Testis (tissue), 3 donors: Measurements from ENCODE around the gene LARGE1. TPM values are rescaled to one million over a fixed set of nuclear protein-coding genes. Genes with fewer than 3 reads are reported as not detected.

Experiments used
- DNase-seq: peaks from one replicate; pipeline ENCODE4 v3.0.0-alpha.2; 2019
- H3K27ac ChIP-seq, 2 donors: fragments of 200-600 bp; sonication (generic); one replicate each; pipeline ENCODE4 v1.5.1; 2019
- H3K27me3 ChIP-seq: fragments of 200-600 bp; sonication (generic); one replicate; pipeline ENCODE4 v1.5.1; 2019
- H3K36me3 ChIP-seq: fragments of 200-600 bp; sonication (generic); one replicate; pipeline ENCODE4 v1.5.1; 2017; ENCODE audit warnings: low read depth; ENCODE audit errors: missing control alignments
- H3K4me1 ChIP-seq: fragments of 200-600 bp; sonication (generic); one replicate; pipeline ENCODE4 v1.5.1; 2019
- H3K4me3 ChIP-seq, 2 donors: fragments of 200-600 bp; sonication (generic); one replicate each; pipeline ENCODE4 v1.5.1; 2017 to 2019
- H3K9me3 ChIP-seq: fragments of 200-600 bp; sonication (generic); one replicate; pipeline ENCODE4 v1.5.1; 2017
- CTCF ChIP-seq, 3 experiments: fragments of 450-650 bp in 2 of 3; fragments of 200-600 bp in 1 of 3; sonication (generic) in 1 of 3; IDR thresholded peaks; one replicate each; pipeline ENCODE4 v1.5.1; 2016 to 2019; ENCODE audit warnings: antibody characterized with exemption in 3 of 3, mild to moderate bottlenecking in 2 of 3, moderate library complexity in 1 of 3
- POLR2A ChIP-seq: fragments of 450-650 bp; IDR thresholded peaks from one replicate; pipeline ENCODE4 v1.6.1; 2017; ENCODE audit warnings: antibody characterized with exemption, mild to moderate bottlenecking, moderate library complexity
- whole genome bisulfite sequencing, 2 donors: methylation state at CpG; one replicate each; pipeline ENCODE4 v1.1.5; 2018; 5-methylcytosine and 5-hydroxymethylcytosine counted together
- intact Hi-C: fragments of 100-400 bp; cut with DNase I; formaldehyde crosslinking; loops from one replicate; pipeline ENCODE4 v1.15.1; 2023; ENCODE audit warnings: low total_unique reads
- polyA plus RNA-seq: library from polyadenylated mRNA; stranded (reverse); fragments of 350-450 nt; fragmentation: Illumina TruSeq; extraction: RNeasy Lipid Tissue Mini Kit (QIAGEN cat#74804); gene quantifications from one replicate; pipeline ENCODE4 v1.2.3, GENCODE V29; 2014; ENCODE audit warnings: low read depth, low replicate concordance; ENCODE audit not compliant: insufficient read depth
- total RNA-seq, 2 donors: library from RNA; depleted of rRNA; stranded (reverse); fragments of >200 nt; gene quantifications; one replicate each; pipeline ENCODE4 v1.2.3, GENCODE V29; 2016

Gene LARGE1
- total and polyA plus RNA-seq, 3 donors from 2014 or later = 19.5 to 27.3 (median 21.8) TPM

- TF ChIP-seq POLR2A = no peak
- TF ChIP-seq CTCF (IDR thresholded peaks at IDR 0.05) = no peak
- Histone ChIP-seq H3K27ac (no peak overlapping the region), H3K9me3 (no peaks in the 10 kb centered on the region), H3K4me3 (no peak overlapping the region), H3K36me3 (no peaks in the 10 kb centered on the region), H3K27me3 (no peaks in the 10 kb centered on the region), H3K4me1 (peaks cover 3% of the 10 kb centered on the region)
- no peak for DNase-seq
- intact Hi-C loops = no loop called here
- WGBS, 2 donors = 91 to 93% methylated on average over 5 of the region's 5 CpGs
Observed at GRCh38 chr22:33927752-33928151, 7.5 kb upstream of the LARGE1 start.

- no peaks in the 10 kb centered on the region for H3K36me3 ChIP-seq
- H3K4me3 ChIP-seq = no peak overlapping the region
- H3K27me3 ChIP-seq = no peaks in the 10 kb centered on the region
- TF ChIP-seq CTCF (IDR thresholded peaks at IDR 0.05) (no peak), POLR2A (no peak)
- no peak overlapping the region for H3K27ac ChIP-seq
- intact Hi-C loops = no loop called here
- no peak for DNase-seq
- peaks cover 3% of the 10 kb centered on the region for H3K4me1 ChIP-seq
- H3K9me3 ChIP-seq = no peaks in the 10 kb centered on the region
- WGBS, 2 donors = 66 to 81% methylated on average over 4 of the region's 4 CpGs
Observed at GRCh38 chr22:33925194-33925593, 4.9 kb upstream of the LARGE1 start.

- WGBS, 2 donors = 38 to 43% methylated on average over 17 of the region's 17 CpGs
- TF ChIP-seq CTCF (IDR thresholded peaks at IDR 0.05) (peak; percentile 61 to 88 (median 77)), POLR2A (no peak)
- H3K4me3 ChIP-seq = peak overlapping the region in 1 of 2 donors; percentile 38
- no peaks in the 10 kb centered on the region for H3K27me3 ChIP-seq
- H3K9me3 ChIP-seq = no peaks in the 10 kb centered on the region
- intact Hi-C loops = no loop called here
- peak; percentile 88 for DNase-seq
- no peak overlapping the region for H3K27ac ChIP-seq
- no peaks in the 10 kb centered on the region for H3K36me3 ChIP-seq
- peaks cover 8% of the 10 kb centered on the region for H3K4me1 ChIP-seq
Observed at GRCh38 chr22:33923660-33924246, 3.5 kb upstream of the LARGE1 start.

GRCh38 chr22:33923033-33923432 is 2.8 kb upstream of the LARGE1 start:
- no peak for TF ChIP-seq POLR2A
- no peak for TF ChIP-seq CTCF (IDR thresholded peaks at IDR 0.05)
- Histone ChIP-seq H3K27ac (no peak overlapping the region), H3K9me3 (no peaks in the 10 kb centered on the region), H3K4me3 (no peak overlapping the region), H3K27me3 (no peaks in the 10 kb centered on the region), H3K4me1 (peaks cover 8% of the 10 kb centered on the region), H3K36me3 (no peaks in the 10 kb centered on the region)
- no peak for DNase-seq
- intact Hi-C loops = no loop called here
- WGBS, 2 donors = 0 to 1% methylated on average over 5 of the region's 5 CpGs

- DNase-seq = peak; percentile 53
- Histone ChIP-seq H3K9me3 (no peaks in the 10 kb centered on the region), H3K4me1 (peaks cover 8% of the 10 kb centered on the region), H3K4me3 (peak overlapping the region; percentile 53 to 68), H3K36me3 (no peaks in the 10 kb centered on the region), H3K27me3 (no peaks in the 10 kb centered on the region), H3K27ac (peak overlapping the region; percentile 75 to 85)
- intact Hi-C loops = no loop called here
- TF ChIP-seq POLR2A = no peak
- no peak for TF ChIP-seq CTCF (IDR thresholded peaks at IDR 0.05)
- WGBS, 2 donors = 2 to 5% methylated on average over 10 to 23 of the region's 23 CpGs
Observed at GRCh38 chr22:33922349-33922681, 2.0 kb upstream of the LARGE1 start.
